22Rv1 (cell line): ENCODE measurements around the gene PLB1.

Source experiments
- H3K27ac ChIP-seq: fragments of 450-650 bp; 2 replicates; pipeline ENCODE4 v1.5.1; 2017
- CTCF ChIP-seq: fragments of 450-650 bp; IDR thresholded peaks from 2 replicates; pipeline ENCODE4 v1.5.1; 2017; ENCODE audit warnings: mild to moderate bottlenecking
- ZFX ChIP-seq: fragments of 450-650 bp; IDR thresholded peaks from 2 replicates; pipeline ENCODE4 v1.6.1; 2017; ENCODE audit warnings: antibody characterized with exemption, borderline replicate concordance

PLB1 gene

GRCh38 chr2:28627722-28628480 is 132.0 kb downstream of the PLB1 start:
- TF ChIP-seq CTCF, result no peak
- TF ChIP-seq ZFX, result no peak
- H3K27ac ChIP-seq, result no peak overlapping the region

- TF ChIP-seq ZFX (no peak), CTCF (no peak)
- H3K27ac ChIP-seq, result no peak overlapping the region
Observed at GRCh38 chr2:28628506-28628905, 132.6 kb downstream of the PLB1 start.

GRCh38 chr2:28628987-28629386 is 133.1 kb downstream of the PLB1 start:
- no peak for TF ChIP-seq CTCF
- TF ChIP-seq ZFX, result no peak
- no peak overlapping the region for H3K27ac ChIP-seq

- no peak overlapping the region for H3K27ac ChIP-seq
- TF ChIP-seq ZFX, result no peak
- TF ChIP-seq CTCF, result no peak
Observed at GRCh38 chr2:28629910-28630309, 134.1 kb downstream of the PLB1 start.

GRCh38 chr2:28630341-28630740 is 134.5 kb downstream of the PLB1 start:
- H3K27ac ChIP-seq, result no peak overlapping the region
- TF ChIP-seq CTCF, result no peak

GRCh38 chr2:28631514-28632206 is 135.8 kb downstream of the PLB1 start:
- TF ChIP-seq ZFX (no peak), CTCF (no peak)
- H3K27ac ChIP-seq, result no peak overlapping the region

- no peak overlapping the region for H3K27ac ChIP-seq
- no peak for TF ChIP-seq CTCF
- TF ChIP-seq ZFX, result no peak
Observed at GRCh38 chr2:28632791-28633190, 136.9 kb downstream of the PLB1 start.
